Measurements from ENCODE around the gene REL.
"Not testable (repeated sequence)": the region's sequence is repeated elsewhere in the genome, so short reads cannot be mapped to it uniquely, and the experiment has no call there.

The REL gene

DNA sequence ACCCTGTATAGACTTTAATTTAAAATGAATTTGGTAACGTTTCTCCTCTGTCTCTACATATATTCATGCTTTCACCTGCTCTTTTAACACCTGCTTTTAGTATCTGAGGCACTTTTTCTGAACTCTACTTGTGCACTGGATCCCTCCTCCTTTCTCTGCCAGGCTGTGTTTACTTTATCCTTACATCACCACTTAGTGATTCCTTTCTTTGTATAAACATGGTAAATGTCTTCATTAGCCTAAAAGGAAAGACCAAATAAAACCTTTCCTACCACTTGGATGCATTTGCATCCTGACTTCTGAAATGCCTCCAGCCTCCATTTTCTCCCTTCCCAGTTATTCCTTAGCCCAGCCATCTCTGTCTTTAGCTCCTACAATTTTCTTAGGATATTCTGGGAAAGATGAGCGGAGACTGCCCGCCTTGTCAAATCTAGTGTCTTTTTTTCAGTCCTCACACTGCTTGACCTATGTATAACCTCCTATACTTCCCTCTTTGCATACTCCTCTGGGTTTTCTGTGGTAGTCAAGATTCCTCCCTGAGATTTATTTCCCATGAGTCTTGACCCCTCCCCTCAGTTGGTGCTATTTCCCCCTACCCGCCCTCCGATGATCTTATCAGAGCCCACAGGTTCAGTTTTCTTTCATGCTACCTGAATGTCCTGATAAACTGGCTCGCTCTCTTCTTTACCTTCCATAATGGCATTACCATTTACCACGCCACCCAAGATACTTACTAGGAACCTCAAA lies 44.8 kb downstream of the REL start:
- Mint-ChIP-seq H3K27ac (no peak overlapping the region), H3K4me3 (no peak overlapping the region), H3K4me1 (ENCODE audit: low read depth) (no peaks in the 10 kb centered on the region), H3K9me3 (peaks cover 6% of the 10 kb centered on the region), H3K36me3 (ENCODE audit: low read depth) (peaks cover 78% of the 10 kb centered on the region), H3K27me3 (no peaks in the 10 kb centered on the region)
- DNase-seq: no peak

- no peaks in the 10 kb centered on the region for H3K27me3 Mint-ChIP-seq
- peaks cover 76% of the 10 kb centered on the region for H3K36me3 Mint-ChIP-seq (ENCODE audit: low read depth)
- no peak overlapping the region for H3K4me3 Mint-ChIP-seq
- DNase-seq: no peak
- H3K9me3 Mint-ChIP-seq: peaks cover 6% of the 10 kb centered on the region
- peak overlapping the region; percentile 39 for H3K27ac Mint-ChIP-seq
- H3K4me1 Mint-ChIP-seq (ENCODE audit: low read depth): peaks cover 3% of the 10 kb centered on the region
Measured at GRCh38 chr2:60926741-60927552, 45.6 kb downstream of the REL start.

GRCh38 chr2:60932061-60932460 lies 50.7 kb downstream of the REL start:
- H3K4me3 Mint-ChIP-seq, H3K9me3 Mint-ChIP-seq, DNase-seq, H3K27me3 Mint-ChIP-seq: not testable (repeated sequence)
- H3K27ac Mint-ChIP-seq: peak overlapping the region; percentile 3
- peaks cover 77% of the 10 kb centered on the region for H3K36me3 Mint-ChIP-seq (ENCODE audit: low read depth)
- peaks cover 12% of the 10 kb centered on the region for H3K4me1 Mint-ChIP-seq (ENCODE audit: low read depth)

- no peaks in the 10 kb centered on the region for H3K27me3 Mint-ChIP-seq
- no peak overlapping the region for H3K27ac Mint-ChIP-seq
- peaks cover 13% of the 10 kb centered on the region for H3K4me1 Mint-ChIP-seq (ENCODE audit: low read depth)
- H3K36me3 Mint-ChIP-seq (ENCODE audit: low read depth): peaks cover 77% of the 10 kb centered on the region
- H3K4me3 Mint-ChIP-seq: no peak overlapping the region
- no peak for DNase-seq
- no peaks in the 10 kb centered on the region for H3K9me3 Mint-ChIP-seq
Measured at GRCh38 chr2:60932954-60933353, 51.6 kb downstream of the REL start.

- H3K9me3 Mint-ChIP-seq: no peaks in the 10 kb centered on the region
- DNase-seq: no peak
- no peak overlapping the region for H3K27ac Mint-ChIP-seq
- H3K36me3 Mint-ChIP-seq (ENCODE audit: low read depth): peaks cover 84% of the 10 kb centered on the region
- no peak overlapping the region for H3K4me3 Mint-ChIP-seq
- H3K27me3 Mint-ChIP-seq: no peaks in the 10 kb centered on the region
- peaks cover 13% of the 10 kb centered on the region for H3K4me1 Mint-ChIP-seq (ENCODE audit: low read depth)
Measured at GRCh38 chr2:60934165-60934722, 52.9 kb downstream of the REL start.

GRCh38 chr2:60936757-60937156 lies 55.4 kb downstream of the REL start:
- no peaks in the 10 kb centered on the region for H3K27me3 Mint-ChIP-seq
- no peaks in the 10 kb centered on the region for H3K9me3 Mint-ChIP-seq
- H3K4me1 Mint-ChIP-seq (ENCODE audit: low read depth): peaks cover 16% of the 10 kb centered on the region
- H3K36me3 Mint-ChIP-seq (ENCODE audit: low read depth): peaks cover 84% of the 10 kb centered on the region
- H3K27ac Mint-ChIP-seq: no peak overlapping the region
- no peak for DNase-seq
- H3K4me3 Mint-ChIP-seq: no peak overlapping the region

GRCh38 chr2:60938301-60938700 lies 56.9 kb downstream of the REL start:
- H3K27ac Mint-ChIP-seq: no peak overlapping the region
- DNase-seq: no peak
- H3K4me3 Mint-ChIP-seq: no peak overlapping the region
- H3K36me3 Mint-ChIP-seq (ENCODE audit: low read depth): peaks cover 78% of the 10 kb centered on the region
- no peaks in the 10 kb centered on the region for H3K27me3 Mint-ChIP-seq
- H3K9me3 Mint-ChIP-seq: no peaks in the 10 kb centered on the region
- H3K4me1 Mint-ChIP-seq (ENCODE audit: low read depth): peaks cover 8% of the 10 kb centered on the region

DNA sequence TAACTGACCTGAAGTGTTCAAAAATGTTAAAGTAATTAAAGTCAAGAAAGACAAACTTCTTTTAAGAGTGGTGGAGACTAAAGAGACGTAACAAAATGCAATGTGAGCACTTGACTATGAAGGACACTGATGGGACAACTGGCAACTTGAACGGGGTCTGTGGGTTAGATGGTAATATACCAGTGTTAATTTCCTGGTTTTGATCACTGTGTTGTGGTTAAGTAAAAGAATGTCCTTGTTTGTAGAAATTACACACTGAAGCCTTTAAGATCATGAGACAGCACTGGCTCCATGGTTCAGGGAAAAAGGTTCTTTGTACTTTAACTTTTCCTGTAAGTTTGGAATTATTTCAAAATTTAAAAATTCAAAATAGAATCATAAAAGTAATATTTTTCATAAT lies 58.2 kb downstream of the REL start:
- no peak for DNase-seq
- peaks cover 79% of the 10 kb centered on the region for H3K36me3 Mint-ChIP-seq (ENCODE audit: low read depth)
- no peak overlapping the region for H3K27ac Mint-ChIP-seq
- no peak overlapping the region for H3K4me3 Mint-ChIP-seq
- peaks cover 7% of the 10 kb centered on the region for H3K4me1 Mint-ChIP-seq (ENCODE audit: low read depth)
- H3K9me3 Mint-ChIP-seq: no peaks in the 10 kb centered on the region
- no peaks in the 10 kb centered on the region for H3K27me3 Mint-ChIP-seq

- no peak for DNase-seq
- peaks cover 20% of the 10 kb centered on the region for H3K4me1 Mint-ChIP-seq (ENCODE audit: low read depth)
- no peak overlapping the region for H3K4me3 Mint-ChIP-seq
- peaks cover 63% of the 10 kb centered on the region for H3K36me3 Mint-ChIP-seq (ENCODE audit: low read depth)
- H3K27me3 Mint-ChIP-seq: no peaks in the 10 kb centered on the region
- H3K9me3 Mint-ChIP-seq: no peaks in the 10 kb centered on the region
- no peak overlapping the region for H3K27ac Mint-ChIP-seq
Measured at GRCh38 chr2:60945341-60945740, 64.0 kb downstream of the REL start.

DNA sequence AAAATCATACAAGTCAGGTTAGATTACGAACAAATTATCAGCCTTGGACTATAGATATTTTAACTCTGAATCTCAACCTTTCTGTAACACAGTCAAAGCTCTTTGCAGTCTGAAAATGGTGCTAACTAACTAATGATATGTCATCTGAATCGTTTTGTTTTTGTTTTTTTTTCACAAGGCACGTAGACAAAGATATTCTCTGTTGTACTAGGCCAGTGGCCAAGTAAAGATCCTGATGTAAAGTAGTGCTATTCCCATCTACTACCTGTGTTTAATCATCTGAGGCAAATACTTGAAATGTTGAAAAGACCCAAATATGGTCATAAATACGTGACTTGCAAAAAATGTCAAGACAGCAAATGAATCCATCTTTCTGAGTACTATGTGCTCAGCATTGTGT lies 65.7 kb downstream of the REL start:
- H3K9me3 Mint-ChIP-seq: no peaks in the 10 kb centered on the region
- H3K4me3 Mint-ChIP-seq: no peak overlapping the region
- DNase-seq: no peak
- no peak overlapping the region for H3K27ac Mint-ChIP-seq
- H3K4me1 Mint-ChIP-seq (ENCODE audit: low read depth): peaks cover 20% of the 10 kb centered on the region
- H3K36me3 Mint-ChIP-seq (ENCODE audit: low read depth): peaks cover 60% of the 10 kb centered on the region
- H3K27me3 Mint-ChIP-seq: no peaks in the 10 kb centered on the region

DNA sequence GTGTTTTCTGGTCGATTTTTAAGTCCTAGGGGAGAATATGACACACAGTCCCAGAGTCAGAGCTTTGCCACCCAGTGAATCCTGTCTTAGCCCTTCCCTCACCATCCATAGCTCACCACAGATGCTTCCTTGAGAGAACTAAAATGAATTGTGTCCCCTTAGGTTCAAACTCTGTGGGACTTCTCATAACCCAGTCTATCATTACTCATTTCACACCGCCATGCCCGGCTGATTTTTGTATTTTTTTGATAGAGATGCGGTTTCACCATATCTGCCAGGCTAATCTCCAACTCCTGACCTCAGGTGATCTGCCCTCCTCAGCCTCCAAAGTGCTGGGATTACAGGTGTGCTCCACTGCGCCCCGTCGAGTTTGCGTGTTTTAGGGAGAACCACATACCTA lies 66.8 kb downstream of the REL start:
- no peaks in the 10 kb centered on the region for H3K27me3 Mint-ChIP-seq
- H3K4me1 Mint-ChIP-seq (ENCODE audit: low read depth): peaks cover 20% of the 10 kb centered on the region
- H3K4me3 Mint-ChIP-seq: no peak overlapping the region
- no peaks in the 10 kb centered on the region for H3K9me3 Mint-ChIP-seq
- no peak overlapping the region for H3K27ac Mint-ChIP-seq
- DNase-seq: no peak
- peaks cover 61% of the 10 kb centered on the region for H3K36me3 Mint-ChIP-seq (ENCODE audit: low read depth)

- Mint-ChIP-seq H3K36me3 (ENCODE audit: low read depth) (peaks cover 61% of the 10 kb centered on the region), H3K9me3 (no peaks in the 10 kb centered on the region), H3K27me3 (no peaks in the 10 kb centered on the region), H3K4me3 (no peak overlapping the region), H3K27ac (no peak overlapping the region), H3K4me1 (ENCODE audit: low read depth) (peaks cover 25% of the 10 kb centered on the region)
- no peak for DNase-seq
Measured at GRCh38 chr2:60948926-60949579, 67.7 kb downstream of the REL start.

DNA sequence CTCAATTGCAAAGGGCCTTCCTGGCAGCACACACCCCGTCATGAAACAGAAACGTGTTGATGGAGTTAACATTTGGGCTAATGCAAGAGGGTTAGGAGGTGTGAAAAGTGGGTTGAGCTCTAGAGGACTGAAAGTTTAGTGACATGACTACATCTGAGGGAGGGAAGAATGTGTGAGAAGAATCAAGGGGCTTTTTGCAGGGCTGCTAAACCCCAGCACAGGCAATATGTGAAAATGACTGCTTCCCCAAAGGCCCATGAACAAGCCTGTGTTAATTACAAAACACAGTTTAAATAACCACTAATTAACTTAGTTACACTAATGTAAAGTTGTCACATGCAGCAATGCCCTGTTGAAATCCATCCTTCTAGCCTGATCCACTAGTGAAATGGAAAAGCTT lies 72.8 kb downstream of the REL start:
- H3K9me3 Mint-ChIP-seq: no peaks in the 10 kb centered on the region
- peaks cover 45% of the 10 kb centered on the region for H3K36me3 Mint-ChIP-seq (ENCODE audit: low read depth)
- H3K27ac Mint-ChIP-seq: no peak overlapping the region
- H3K27me3 Mint-ChIP-seq: no peaks in the 10 kb centered on the region
- no peak for DNase-seq
- H3K4me3 Mint-ChIP-seq: no peak overlapping the region
- H3K4me1 Mint-ChIP-seq (ENCODE audit: low read depth): peaks cover 16% of the 10 kb centered on the region

GRCh38 chr2:60957224-60957623 lies 75.8 kb downstream of the REL start:
- no peaks in the 10 kb centered on the region for H3K9me3 Mint-ChIP-seq
- H3K4me1 Mint-ChIP-seq (ENCODE audit: low read depth): peaks cover 9% of the 10 kb centered on the region
- no peak overlapping the region for H3K27ac Mint-ChIP-seq
- peaks cover 43% of the 10 kb centered on the region for H3K36me3 Mint-ChIP-seq (ENCODE audit: low read depth)
- H3K4me3 Mint-ChIP-seq: no peak overlapping the region
- no peaks in the 10 kb centered on the region for H3K27me3 Mint-ChIP-seq
- DNase-seq: no peak

Measured in activated T-cell treated with anti-CD3 and anti-CD28 coated beads, Interleukin-2, amount 50 U/mL, for 24 hours (primary cell).